ENCODE results near the gene CDC42.

GRCh38 chr1:22055463-22055862, 3.0 kb downstream of the CDC42 start:
- TF ChIP-seq CTCF (conservative IDR thresholded peaks at IDR 0.05; ENCODE audit: low read depth, low read length), result no peak
- TF ChIP-seq EZH2 (IDR thresholded peaks at IDR 0.05; ENCODE audit: borderline replicate concordance, low read depth, low read length, poor library complexity, severe bottlenecking), result no peak
